GM23248 (cell line): ENCODE measurements around the gene RPS6KA5.

Experiments
- EZH2 ChIP-seq: fragments of 200-600 bp; sonication (generic); IDR thresholded peaks from 2 replicates; pipeline ENCODE4 v1.6.1; 2018; ENCODE audit warnings: antibody characterized with exemption, mild to moderate bottlenecking; ENCODE audit not compliant: insufficient read depth, poor library complexity, severe bottlenecking
- EZH2phosphoT487 ChIP-seq: fragments of 200-600 bp; sonication (generic); IDR thresholded peaks from 2 replicates; pipeline ENCODE4 v1.6.1; 2018; ENCODE audit warnings: antibody characterized with exemption, moderate library complexity, mild to moderate bottlenecking, low read depth; ENCODE audit not compliant: insufficient read depth

DNA sequence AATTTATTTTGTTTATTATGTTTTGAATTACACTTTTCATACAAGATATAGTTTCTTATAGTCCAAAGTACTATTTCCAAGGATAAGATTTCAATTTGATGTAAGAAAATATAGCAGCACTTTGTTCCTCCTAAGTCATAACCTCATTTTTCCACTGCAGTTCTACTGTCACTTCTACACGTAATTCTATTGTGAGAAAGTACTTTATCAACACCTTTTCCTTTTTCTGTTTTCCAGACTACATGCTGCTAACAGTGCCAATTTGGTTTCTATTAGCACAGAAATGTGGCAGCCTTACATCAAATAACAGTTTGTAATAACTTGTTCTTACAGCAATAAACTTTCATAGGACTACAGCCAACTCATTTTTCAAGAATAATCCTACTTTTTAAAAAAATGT is 45.0 kb downstream of the RPS6KA5 start:
- TF ChIP-seq EZH2phosphoT487: no peak
- no peak for TF ChIP-seq EZH2
